ENCODE data around the gene FARP1. TPM values are rescaled to one million over a fixed set of nuclear protein-coding genes. Genes with fewer than 3 reads are reported as not detected.

FARP1 gene
- total RNA-seq, 1 donor from 2014 or later: 128 TPM

- Histone ChIP-seq H3K27me3 (ENCODE audit: insufficient read depth, low read length) (no peaks in the 10 kb centered on the region), H3K4me2 (ENCODE audit: low read length) (no peak overlapping the region), H3K36me3 (ENCODE audit: insufficient read depth, low read length) (peaks cover 4% of the 10 kb centered on the region), H4K20me1 (ENCODE audit: insufficient read depth, low read length) (peaks cover 6% of the 10 kb centered on the region), H3K9ac (ENCODE audit: low read length) (no peak overlapping the region), H3K27ac (ENCODE audit: low read depth, low read length) (no peak overlapping the region), H3K4me3 (ENCODE audit: insufficient read depth, low read depth, low read length) (no peak overlapping the region), H3K4me1 (ENCODE audit: insufficient read depth, low read length) (no peaks in the 10 kb centered on the region), H2AFZ (ENCODE audit: low read depth, low read length) (no peak overlapping the region), H3K9me3 (ENCODE audit: insufficient read depth, low read depth, low read length) (no peaks in the 10 kb centered on the region), H3K79me2 (ENCODE audit: insufficient read depth, low read length) (no peaks in the 10 kb centered on the region)
- Mint-ChIP-seq H3K4me3 (ENCODE audit: unreplicated experiment) (no peak overlapping the region), H3K9me3 (ENCODE audit: unreplicated experiment) (no peaks in the 10 kb centered on the region), H3K27me3 (ENCODE audit: low read depth, unreplicated experiment) (no peaks in the 10 kb centered on the region), H3K27ac (ENCODE audit: unreplicated experiment) (no peak overlapping the region), H3K4me1 (ENCODE audit: low read depth, unreplicated experiment) (peaks cover 6% of the 10 kb centered on the region), H3K36me3 (ENCODE audit: low read depth, unreplicated experiment) (peaks cover 18% of the 10 kb centered on the region)
- no peak for FAIRE-seq
- TF ChIP-seq CTCF (IDR thresholded peaks at IDR 0.05; ENCODE audit: insufficient read depth, low read depth, low read length) (no peak), EZH2 (IDR thresholded peaks at IDR 0.05; ENCODE audit: insufficient read depth, low read length) (no peak)
- DNase-seq (ENCODE audit: low read depth): no peak
Measured at GRCh38 chr13:98401934-98402333, 259.0 kb downstream of the FARP1 start.

- H3K4me2 ChIP-seq (ENCODE audit: low read length): no peak overlapping the region
- Mint-ChIP-seq H3K4me3 (ENCODE audit: unreplicated experiment) (no peak overlapping the region), H3K4me1 (ENCODE audit: low read depth, unreplicated experiment) (peaks cover 6% of the 10 kb centered on the region), H3K27me3 (ENCODE audit: low read depth, unreplicated experiment) (no peaks in the 10 kb centered on the region), H3K27ac (ENCODE audit: unreplicated experiment) (no peak overlapping the region), H3K36me3 (ENCODE audit: low read depth, unreplicated experiment) (peaks cover 17% of the 10 kb centered on the region), H3K9me3 (ENCODE audit: unreplicated experiment) (no peaks in the 10 kb centered on the region)
- H3K9me3 ChIP-seq (ENCODE audit: insufficient read depth, low read depth, low read length): no peaks in the 10 kb centered on the region
- H3K79me2 ChIP-seq (ENCODE audit: insufficient read depth, low read length): no peaks in the 10 kb centered on the region
- no peaks in the 10 kb centered on the region for H3K27me3 ChIP-seq (ENCODE audit: insufficient read depth, low read length)
- H2AFZ ChIP-seq (ENCODE audit: low read depth, low read length): no peak overlapping the region
- H3K4me1 ChIP-seq (ENCODE audit: insufficient read depth, low read length): no peaks in the 10 kb centered on the region
- H4K20me1 ChIP-seq (ENCODE audit: insufficient read depth, low read length): no peaks in the 10 kb centered on the region
- FAIRE-seq: no peak
- no peak for DNase-seq (ENCODE audit: low read depth)
- peaks cover 4% of the 10 kb centered on the region for H3K36me3 ChIP-seq (ENCODE audit: insufficient read depth, low read length)
- H3K9ac ChIP-seq (ENCODE audit: low read length): no peak overlapping the region
- H3K27ac ChIP-seq (ENCODE audit: low read depth, low read length): no peak overlapping the region
- TF ChIP-seq EZH2 (IDR thresholded peaks at IDR 0.05; ENCODE audit: insufficient read depth, low read length): no peak
- no peak for TF ChIP-seq CTCF (IDR thresholded peaks at IDR 0.05; ENCODE audit: insufficient read depth, low read depth, low read length)
- H3K4me3 ChIP-seq (ENCODE audit: insufficient read depth, low read depth, low read length): no peak overlapping the region
Measured at GRCh38 chr13:98403076-98403475, 260.2 kb downstream of the FARP1 start.

- Histone ChIP-seq H4K20me1 (ENCODE audit: insufficient read depth, low read length) (no peaks in the 10 kb centered on the region), H3K79me2 (ENCODE audit: insufficient read depth, low read length) (no peaks in the 10 kb centered on the region), H3K4me1 (ENCODE audit: insufficient read depth, low read length) (no peaks in the 10 kb centered on the region), H3K36me3 (ENCODE audit: insufficient read depth, low read length) (peaks cover 4% of the 10 kb centered on the region), H3K9ac (ENCODE audit: low read length) (no peak overlapping the region), H3K9me3 (ENCODE audit: insufficient read depth, low read depth, low read length) (no peaks in the 10 kb centered on the region), H3K27me3 (ENCODE audit: insufficient read depth, low read length) (no peaks in the 10 kb centered on the region), H3K27ac (ENCODE audit: low read depth, low read length) (no peak overlapping the region), H3K4me2 (ENCODE audit: low read length) (no peak overlapping the region), H3K4me3 (ENCODE audit: insufficient read depth, low read depth, low read length) (no peak overlapping the region), H2AFZ (ENCODE audit: low read depth, low read length) (no peak overlapping the region)
- Mint-ChIP-seq H3K36me3 (ENCODE audit: low read depth, unreplicated experiment) (peaks cover 15% of the 10 kb centered on the region), H3K27me3 (ENCODE audit: low read depth, unreplicated experiment) (no peaks in the 10 kb centered on the region), H3K27ac (ENCODE audit: unreplicated experiment) (peak overlapping the region; percentile 43), H3K9me3 (ENCODE audit: unreplicated experiment) (no peaks in the 10 kb centered on the region), H3K4me1 (ENCODE audit: low read depth, unreplicated experiment) (peaks cover 6% of the 10 kb centered on the region), H3K4me3 (ENCODE audit: unreplicated experiment) (no peak overlapping the region)
- FAIRE-seq: no peak
- TF ChIP-seq CTCF (IDR thresholded peaks at IDR 0.05; ENCODE audit: insufficient read depth, low read depth, low read length): no peak
- no peak for TF ChIP-seq EZH2 (IDR thresholded peaks at IDR 0.05; ENCODE audit: insufficient read depth, low read length)
- peak; percentile 10 for DNase-seq (ENCODE audit: low read depth)
Measured at GRCh38 chr13:98405107-98405571, 262.2 kb downstream of the FARP1 start.

Data from astrocyte (in vitro differentiated cells and primary cell).